IPS-11a (cell line): Measurements from ENCODE around the gene SLC36A2.
"Not testable (repeated sequence)": the region's sequence is repeated elsewhere in the genome, so short reads cannot be mapped to it uniquely, and the experiment has no call there.

ENCODE experiments used
- H3K4me3 ChIP-seq: one replicate; pipeline ENCODE4 v1.5.1; 2013; ENCODE audit warnings: low read depth, low read length, control low read depth

Gene SLC36A2

DNA sequence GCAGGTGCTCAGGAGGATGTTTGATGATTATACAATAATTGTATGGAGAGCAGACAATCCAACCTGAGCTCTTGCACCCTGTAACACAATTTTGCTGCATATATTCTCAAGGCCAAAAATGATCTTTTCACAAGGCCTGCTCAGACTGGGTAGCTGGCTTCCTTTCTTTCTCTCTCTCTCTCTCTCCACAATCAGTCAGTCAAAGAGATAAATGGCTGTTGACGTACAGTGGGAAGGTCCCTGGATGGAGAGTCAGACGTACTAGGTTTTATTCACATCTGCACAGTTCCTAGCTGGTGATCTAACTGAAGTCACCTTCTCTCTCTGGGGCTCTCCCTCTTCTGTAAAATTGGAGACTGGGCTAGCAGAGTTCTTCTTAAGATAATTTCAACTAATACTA is 19.8 kb downstream of the SLC36A2 start:
- H3K4me3 ChIP-seq: no peak overlapping the region

DNA sequence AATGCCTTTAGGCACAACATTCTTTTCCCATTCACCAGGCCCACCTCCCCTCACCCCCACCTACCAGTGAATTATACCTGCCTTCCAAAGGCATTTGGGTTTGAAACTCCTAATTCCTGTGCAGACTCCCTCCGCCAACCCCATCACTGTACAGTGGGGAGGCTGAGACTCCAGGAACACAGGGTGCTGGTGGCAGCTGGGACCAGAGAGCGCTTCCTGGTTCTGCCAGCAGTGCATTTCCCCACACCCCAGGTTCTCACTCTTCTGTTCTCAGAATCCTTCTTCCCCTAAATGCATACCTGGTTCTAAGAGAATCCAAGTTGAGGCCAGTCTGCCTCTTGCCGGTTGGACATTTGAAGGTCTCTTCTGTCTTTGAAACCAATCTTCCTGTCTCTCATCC is 21.1 kb downstream of the SLC36A2 start:
- H3K4me3 ChIP-seq: no peak overlapping the region

DNA sequence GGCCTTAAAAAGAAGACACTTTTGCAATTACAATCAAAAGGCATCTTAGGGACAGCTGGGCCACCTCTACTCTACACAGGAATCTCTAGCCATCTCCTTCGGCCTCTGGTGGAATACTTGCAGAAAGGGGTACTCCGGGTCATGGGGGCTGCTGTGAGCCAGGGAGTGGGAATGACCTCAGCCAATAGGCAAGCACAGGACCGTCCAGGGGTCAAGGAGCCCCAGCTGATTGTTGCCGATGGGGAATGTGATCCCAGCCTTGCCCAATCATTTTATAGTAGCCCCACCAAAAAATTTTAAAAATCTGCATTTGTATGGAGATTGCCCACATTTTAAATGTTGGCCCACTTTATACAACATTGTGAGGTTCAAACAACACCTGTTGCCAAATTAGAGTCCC is 26.9 kb downstream of the SLC36A2 start:
- H3K4me3 ChIP-seq: no peak overlapping the region

DNA sequence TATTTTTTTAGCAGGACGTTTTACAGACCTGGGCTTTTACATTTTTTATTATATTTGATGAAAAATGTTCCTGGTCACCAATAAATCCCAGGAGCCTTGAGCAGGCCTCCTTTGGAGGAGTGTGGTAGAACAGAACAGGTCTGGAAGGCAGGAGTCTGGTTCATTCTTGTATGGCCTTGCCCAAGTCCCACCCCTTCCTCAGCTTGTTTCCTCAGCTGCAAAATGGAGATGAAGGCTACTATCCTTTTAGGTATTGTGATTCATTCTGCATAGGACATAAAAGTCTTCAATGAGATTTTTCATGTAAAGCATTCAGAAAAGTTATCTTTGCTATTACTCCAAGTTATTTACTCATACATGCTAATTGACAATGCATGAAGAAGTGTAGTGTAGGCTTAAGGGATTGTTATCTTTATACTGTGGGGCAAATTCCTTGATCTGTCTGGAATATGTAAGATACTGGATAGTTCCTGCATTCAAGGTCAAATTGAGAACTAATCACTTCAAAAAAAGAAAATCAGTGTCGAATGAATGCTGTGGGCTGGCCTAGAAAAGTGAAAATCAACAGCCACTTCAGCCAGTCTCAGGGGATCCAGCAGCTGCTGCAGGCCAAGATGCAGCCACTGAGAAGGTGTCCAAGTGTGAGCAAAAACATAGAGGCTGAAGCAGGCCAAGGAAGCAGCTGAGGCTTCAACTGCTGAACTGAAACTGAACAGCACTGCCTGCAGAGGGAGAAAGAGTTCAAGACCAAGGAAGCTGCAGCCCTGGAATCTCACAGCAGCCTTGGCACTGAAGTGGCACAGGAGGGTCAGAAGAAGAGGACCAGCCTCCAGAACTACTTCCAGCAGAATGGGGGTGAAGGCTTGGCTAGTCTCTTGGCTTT is 28.3 kb downstream of the SLC36A2 start:
- H3K4me3 ChIP-seq: no peak overlapping the region

DNA sequence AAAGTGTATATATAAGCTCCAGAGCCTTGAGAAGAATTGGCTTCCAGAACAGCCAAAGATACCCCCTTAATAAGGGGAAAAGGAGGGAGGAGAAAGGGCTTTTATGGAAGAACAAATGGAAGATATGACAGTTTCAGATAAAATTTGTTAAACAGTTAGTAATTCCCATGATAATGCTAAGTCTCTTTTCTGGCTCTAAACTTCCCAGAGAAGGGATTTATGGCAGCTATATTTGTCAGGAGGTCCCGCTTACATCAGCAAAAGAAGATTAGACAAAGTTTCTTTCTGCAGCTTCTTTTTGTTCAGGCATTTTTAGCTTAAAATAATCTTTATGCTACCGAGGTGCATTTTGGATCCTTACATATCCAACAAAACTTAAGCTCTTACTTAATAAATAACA is 29.5 kb downstream of the SLC36A2 start:
- no peak overlapping the region for H3K4me3 ChIP-seq

DNA sequence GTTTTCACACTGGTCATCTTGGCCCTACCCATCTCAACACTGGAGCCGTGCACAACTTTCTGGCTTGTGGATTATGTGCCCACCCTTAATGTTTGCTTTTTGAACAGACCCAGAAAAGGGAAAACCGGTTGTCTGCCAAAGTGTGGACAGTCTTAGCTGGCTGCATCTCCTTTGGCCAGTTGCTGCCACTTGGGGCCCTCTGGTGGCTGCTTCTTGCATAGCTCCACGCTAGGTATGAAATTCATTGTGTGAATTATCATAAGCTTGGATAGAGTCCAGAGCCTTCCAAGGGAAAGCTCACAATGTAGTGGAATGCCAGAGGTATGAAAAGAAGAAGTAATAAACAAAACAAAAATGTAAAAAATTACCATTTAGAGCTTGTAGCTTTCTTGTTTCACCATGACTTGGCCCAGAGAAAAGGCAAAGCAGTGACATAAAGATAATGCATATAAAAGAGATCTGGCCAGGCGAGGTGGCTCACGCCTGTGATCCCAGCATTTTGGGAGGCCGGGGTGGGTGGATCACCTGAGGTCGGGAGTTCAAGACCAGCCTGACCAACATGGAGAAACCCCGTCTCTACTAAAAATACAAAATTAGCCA is 31.3 kb downstream of the SLC36A2 start:
- H3K4me3 ChIP-seq: no peak overlapping the region

DNA sequence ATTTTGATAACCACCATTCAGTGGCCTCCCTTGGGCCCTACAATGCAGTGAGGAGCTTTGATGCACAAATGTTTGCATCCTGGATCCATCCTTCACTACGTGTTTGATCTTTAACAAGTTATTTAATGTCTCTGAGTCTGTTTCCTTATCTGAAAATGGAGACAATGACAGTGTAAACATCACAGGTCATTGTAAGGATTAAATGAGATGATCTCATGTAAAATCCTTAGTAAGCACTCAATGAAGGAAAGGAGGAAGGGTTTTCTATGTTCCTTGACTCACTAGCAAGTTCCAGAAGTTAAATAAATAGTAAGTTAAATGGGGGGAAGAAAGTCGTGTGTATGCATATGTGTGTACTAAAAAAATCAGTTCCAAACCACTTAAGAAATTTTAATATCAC is 34.0 kb downstream of the SLC36A2 start:
- H3K4me3 ChIP-seq: no peak overlapping the region

DNA sequence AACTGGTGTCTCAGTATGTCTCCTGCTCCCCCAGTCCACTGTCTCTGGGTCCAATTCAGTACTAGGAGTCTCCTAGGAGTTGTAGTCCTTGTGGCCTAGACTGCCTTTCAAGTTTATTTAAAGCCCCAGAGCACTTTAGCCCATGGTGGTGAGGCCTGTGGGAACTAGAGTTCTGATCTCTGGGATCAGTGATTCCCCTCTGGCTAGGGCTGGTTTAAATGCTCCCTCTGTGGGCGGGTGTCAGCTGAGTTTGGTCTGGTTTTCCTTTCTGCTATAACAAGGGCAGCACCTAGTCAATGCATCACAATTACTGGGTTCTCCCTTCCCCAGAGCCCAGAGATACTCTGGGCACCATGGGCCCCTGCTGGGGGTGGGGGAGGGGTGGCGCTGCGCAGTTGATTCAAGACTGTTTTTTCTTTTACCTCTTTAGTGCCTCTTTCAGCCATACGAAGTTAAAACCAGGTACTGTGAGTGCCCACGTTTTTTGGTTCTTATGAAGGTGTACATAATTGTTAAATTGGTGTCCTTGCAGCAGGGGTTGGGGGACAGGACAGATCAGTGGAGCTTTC is 34.5 kb downstream of the SLC36A2 start:
- H3K4me3 ChIP-seq: no peak overlapping the region

DNA sequence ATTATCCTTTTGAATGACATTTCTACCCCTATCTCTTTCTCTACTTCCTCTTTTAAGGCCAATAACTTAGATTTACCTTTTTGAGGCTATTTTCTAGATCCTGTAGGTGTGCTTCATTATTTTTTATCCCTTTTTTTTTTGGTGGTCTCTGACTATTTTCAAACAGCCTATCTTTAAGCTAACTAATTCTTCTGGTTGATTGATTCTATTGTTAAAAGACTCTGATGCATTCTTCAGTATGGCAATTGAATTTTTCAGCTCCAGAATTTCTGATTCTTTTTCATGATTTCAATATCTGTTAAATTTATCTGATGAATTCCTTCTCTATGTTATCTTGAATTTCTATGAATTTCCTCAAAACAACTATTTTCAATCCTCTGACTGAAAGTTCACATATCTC is 36.4 kb downstream of the SLC36A2 start:
- H3K4me3 ChIP-seq: no peak overlapping the region

DNA sequence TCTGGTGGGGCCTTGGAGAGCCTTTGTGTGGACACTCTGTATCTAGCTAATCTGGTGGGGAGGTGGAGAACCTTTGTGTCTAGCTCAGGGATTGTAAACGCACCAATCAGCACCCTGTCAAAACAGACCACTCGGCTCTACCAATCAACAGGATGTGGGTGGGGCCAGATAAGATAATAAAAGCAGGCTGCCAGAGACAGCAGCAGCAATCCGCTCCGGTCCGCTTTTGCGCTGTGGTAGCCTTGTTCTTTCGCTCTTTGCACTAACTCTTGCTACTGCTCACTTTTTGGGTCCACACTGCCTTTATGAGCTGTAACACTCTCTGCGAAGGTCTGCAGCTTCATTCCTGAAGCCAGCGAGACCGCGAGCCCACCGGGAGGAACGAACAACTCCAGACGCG is 37.5 kb downstream of the SLC36A2 start:
- not testable (repeated sequence) for H3K4me3 ChIP-seq

DNA sequence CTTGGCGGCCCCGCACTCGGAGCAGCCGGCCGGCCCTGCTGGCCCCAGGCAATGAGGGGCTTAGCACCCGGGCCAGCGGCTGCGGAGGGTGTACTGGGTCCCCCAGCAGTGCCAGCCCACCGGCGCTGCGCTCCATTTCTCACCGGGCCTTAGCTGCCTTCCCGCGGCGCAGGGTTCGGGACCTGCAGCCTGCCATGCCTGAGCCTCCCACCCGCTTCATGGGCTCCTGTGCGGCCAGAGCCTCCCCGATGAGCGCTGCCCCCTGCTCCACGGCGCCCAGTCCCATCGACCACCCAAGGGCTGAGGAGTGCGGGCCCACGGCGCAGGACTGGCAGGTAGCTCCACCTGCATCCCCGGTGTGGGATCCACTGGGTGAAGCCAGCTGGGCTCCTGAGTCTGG is 38.1 kb downstream of the SLC36A2 start:
- not testable (repeated sequence) for H3K4me3 ChIP-seq

DNA sequence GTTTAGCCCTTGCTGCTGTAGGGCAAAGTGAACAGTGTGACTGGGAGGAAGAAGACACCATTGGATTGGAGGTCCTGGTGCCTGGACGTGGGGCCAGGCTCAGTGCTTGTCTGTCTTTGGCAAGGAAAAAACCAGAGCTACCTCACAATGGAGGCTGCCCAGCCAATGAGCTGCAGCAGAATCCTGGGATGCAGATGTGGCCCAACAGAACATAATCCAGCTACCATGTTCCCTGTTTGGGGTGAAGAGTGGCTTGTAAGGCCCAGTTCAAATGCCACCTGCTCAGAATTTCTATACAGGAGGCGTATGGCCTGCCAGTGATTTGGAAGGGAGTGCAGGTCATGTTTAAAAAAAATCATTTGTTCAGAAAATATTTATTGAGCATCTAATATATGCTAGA is 43.7 kb downstream of the SLC36A2 start, which contains the start of gene SLC36A3:
Gene SLC36A3 (minus strand): TSS at position 101 of the 400 bp plus-strand sequence. CDS start 412 bp downstream, outside the sequence.
- H3K4me3 ChIP-seq: no peak within 1 kb of the TSS

DNA sequence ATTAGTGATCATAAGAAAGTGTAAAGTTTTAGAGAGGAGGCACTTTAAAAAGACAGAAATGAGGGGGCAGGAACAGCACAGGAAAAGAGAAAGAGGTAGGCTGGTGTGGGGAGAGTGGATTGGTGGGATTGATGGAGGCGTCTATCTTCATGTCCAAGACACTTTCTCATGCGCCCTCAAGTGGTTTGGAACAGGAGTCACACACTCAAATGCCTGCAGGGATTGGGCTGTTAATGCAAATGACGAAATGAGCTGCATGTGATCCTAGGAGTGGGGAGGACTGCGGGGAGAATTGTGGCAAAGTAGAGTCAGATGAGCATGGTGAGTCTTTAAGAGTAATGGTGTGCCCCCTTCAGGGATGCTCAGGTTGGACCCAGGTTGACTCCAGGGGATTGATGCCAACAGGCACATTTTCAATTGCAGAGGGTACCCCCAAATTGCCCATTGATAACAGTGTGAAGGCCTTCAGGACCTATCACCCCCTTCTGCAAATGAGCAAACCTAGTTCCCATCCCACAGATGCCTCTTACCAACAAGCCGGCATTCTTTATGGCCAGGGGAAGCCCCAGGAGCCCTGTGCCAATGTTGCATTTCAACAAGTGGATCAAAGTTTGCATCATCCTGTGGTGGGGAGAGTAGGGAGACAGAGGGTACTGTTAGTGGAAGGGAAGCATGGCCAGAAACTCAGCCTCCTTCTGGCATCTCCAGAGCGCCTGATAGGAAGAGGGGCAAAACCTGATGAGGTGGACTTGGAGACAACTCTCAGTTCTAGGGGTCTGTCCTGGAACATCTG is 49.1 kb downstream of the SLC36A2 start:
- H3K4me3 ChIP-seq: no peak overlapping the region

DNA sequence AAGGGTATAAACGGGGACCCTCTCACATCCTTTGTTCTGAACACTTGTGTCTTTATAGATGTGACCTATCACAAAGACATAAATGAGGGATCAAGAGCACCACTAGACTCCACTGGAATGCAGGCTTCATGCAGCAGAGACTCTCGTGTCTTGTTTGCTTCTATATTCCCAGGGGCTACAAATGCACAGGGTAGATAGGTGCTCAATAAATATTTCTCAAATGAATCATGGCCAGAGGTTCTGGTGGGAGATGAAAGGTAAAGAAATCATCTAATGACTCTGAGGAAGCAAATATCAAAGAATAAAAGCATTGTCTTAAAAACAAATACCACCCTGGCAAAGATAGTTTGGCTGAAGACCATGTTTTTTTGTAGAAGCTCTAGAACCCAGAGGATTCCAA is 50.4 kb downstream of the SLC36A2 start:
- H3K4me3 ChIP-seq: no peak overlapping the region

DNA sequence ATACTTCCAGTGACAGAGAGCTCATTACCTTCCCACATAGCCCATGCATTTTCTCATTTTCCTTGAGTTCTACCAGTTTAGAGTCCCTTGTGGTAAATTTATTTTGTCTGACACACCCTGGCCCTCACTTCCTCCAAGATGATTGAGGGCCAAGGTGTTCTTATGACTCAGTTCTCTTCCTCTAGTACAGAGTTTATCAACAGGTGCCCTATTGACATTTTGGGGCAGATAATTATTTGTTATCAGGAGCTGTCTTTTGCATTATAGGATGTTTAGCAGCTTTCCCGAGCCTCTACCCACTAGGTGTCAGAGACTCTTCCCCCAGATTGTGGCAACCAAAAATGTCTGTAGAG is 50.9 kb downstream of the SLC36A2 start:
- H3K4me3 ChIP-seq: no peak overlapping the region

DNA sequence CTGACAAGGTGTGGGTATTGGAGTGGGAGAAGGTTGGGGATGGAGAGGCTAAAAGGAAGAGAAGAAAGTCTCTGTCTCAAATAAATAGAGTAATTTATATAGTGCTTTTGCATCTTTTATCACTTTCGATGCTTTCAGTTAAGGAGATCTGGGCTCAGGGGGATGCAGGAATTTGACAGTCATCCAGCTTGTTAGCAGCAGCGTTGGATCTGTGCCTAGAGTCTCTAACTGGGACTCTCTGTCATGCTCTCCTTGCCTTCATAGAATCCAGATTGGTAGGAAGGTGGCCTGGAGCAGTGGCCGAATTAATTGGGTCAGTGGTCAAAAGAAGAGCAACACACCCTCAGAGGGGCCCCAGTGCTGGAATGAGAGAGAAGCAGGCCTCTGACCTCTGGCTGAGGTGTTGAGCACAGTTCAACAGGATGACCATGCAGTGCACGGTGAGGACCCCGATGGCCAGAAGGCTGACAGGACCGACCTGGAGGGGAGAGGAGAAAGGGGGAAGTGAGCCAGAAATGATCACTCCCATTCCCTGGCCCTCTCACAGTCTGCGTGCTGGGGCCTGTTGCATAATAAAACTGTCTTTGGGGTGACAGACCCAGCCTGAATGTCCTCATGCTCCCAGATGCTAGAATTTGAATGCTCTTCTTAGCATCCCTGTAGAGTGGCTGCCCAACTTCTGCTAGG is 51.4 kb downstream of the SLC36A2 start:
- H3K4me3 ChIP-seq: no peak overlapping the region

DNA sequence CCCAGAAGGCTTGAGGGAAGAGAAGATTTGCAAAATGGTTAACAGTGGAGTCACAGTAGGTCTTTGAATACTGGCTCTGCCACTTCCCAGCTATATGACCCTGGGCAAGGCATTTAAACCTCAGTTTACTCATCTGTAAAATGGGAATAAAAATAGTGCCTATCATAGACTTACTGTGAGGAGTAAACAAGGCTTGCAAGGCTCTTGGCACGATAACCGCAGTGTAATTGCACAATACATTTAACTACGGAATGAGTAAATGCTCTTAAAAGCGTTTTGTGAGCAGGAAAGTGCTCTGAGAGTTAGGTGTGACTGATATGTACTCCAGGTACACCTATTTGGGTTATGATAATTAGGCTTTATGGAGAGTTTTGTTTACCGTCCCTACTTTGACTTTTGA is 52.2 kb downstream of the SLC36A2 start:
- no peak overlapping the region for H3K4me3 ChIP-seq

DNA sequence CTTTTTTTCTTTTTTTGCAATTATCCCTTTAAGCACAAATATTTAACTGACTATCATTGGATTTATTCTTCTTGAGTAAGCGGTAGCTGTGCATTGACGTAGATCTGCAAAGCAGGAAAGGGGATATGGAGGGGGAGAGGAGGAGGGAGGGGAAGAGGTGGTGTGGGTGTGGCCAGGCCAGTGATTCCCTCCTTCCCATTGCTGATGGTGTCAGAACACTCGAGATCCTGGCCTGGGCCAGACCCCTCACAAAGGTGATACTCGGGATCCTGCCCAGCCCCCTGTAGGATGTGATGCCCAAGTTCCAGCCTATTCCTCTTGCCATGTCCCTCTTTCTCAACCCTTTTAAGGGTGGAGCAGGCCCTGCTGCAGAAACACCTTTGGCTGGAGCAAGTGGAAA is 53.7 kb downstream of the SLC36A2 start:
- no peak overlapping the region for H3K4me3 ChIP-seq

DNA sequence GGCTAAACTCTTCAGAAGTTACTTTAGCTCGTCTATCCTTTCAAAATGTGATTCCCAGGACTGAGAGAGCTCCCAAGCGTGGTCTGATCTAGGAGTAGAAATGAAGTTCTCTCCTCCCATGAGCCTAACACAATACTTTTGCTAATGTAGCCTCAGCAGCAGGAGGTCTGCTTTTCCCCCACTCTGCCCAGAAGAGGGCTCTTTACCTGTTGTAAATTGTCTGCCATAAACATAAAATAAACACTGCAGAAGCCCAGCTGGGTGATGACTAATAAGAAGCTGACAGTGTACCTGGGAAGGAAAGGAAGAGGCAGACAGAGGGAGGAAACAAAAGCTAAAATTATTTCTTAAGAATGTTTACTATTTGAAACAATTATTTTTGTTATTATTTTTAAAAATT is 59.2 kb downstream of the SLC36A2 start:
- H3K4me3 ChIP-seq: no peak overlapping the region

DNA sequence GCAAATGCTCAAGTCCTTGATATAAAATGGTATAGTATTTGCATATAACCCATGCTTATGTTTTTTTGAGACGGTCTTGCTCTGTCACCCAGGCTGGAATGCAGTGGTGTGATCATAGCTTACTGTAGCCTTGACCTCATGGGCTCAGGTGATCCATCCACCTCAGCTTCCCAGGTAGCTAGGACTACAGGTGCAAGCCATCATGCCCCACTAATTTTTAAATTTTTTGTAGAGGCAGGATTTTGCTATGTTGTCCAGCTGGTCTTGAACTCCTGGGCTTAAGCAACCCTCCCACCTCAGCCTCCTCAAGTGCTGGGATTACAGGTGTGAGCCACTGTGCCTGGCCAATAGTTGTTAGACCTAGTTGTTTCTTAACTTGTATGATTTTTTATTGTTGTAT is 61.1 kb downstream of the SLC36A2 start:
- no peak overlapping the region for H3K4me3 ChIP-seq

DNA sequence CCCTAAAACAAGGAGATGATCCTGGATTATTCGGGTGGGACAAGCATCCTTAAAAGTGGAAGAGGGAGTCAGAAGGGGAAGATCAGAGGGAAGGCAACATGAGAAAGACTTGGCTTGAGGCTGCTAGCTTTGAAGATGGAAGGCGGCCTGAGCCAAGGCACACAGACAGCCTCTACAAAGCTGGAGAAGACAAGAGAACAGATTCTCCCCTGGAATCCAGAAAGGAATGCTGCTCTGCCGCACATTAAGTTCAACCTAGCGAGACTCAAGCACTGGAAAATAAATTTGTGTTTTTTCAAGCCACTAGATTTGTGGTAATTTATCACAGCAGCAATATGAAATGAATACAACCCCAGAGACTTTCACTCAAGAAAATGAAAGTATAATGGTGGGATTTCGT is 61.7 kb downstream of the SLC36A2 start:
- H3K4me3 ChIP-seq: no peak overlapping the region
